Neuronal stem cell (in vitro differentiated cells): ENCODE results near the gene FGFRL1.
"Not testable (repeated sequence)": the region's sequence is repeated elsewhere in the genome, so short reads cannot be mapped to it uniquely, and the experiment has no call there.

Experiments used
- DNase-seq: peaks from one replicate; pipeline ENCODE4 v3.0.0-alpha.2; 2013; ENCODE audit warnings: low spot score
- H2AFZ ChIP-seq: one replicate; pipeline ENCODE4 v1.6.1; 2013; ENCODE audit warnings: mild to moderate bottlenecking, low read length, inconsistent platforms
- H2AK5ac ChIP-seq: 2 replicates; pipeline ENCODE4 v1.6.1; 2013; ENCODE audit warnings: low read depth, mild to moderate bottlenecking, inconsistent platforms, low read length, moderate library complexity, mixed read lengths
- H2BK120ac ChIP-seq: 2 replicates; pipeline ENCODE4 v1.6.1; 2013; ENCODE audit warnings: low read depth, mild to moderate bottlenecking, inconsistent platforms, low read length, moderate library complexity, mixed read lengths
- H2BK12ac ChIP-seq: one replicate; pipeline ENCODE4 v1.6.1; 2013; ENCODE audit warnings: low read length, inconsistent platforms
- H2BK15ac ChIP-seq: 2 replicates; pipeline ENCODE4 v1.6.1; 2013; ENCODE audit warnings: mild to moderate bottlenecking, low read length, inconsistent platforms, mixed read lengths
- H2BK5ac ChIP-seq: one replicate; pipeline ENCODE4 v1.6.1; 2013; ENCODE audit warnings: inconsistent platforms, mild to moderate bottlenecking, low read length, moderate library complexity
- H3K14ac ChIP-seq: one replicate; pipeline ENCODE4 v1.6.1; 2013; ENCODE audit warnings: low read length, inconsistent platforms
- H3K18ac ChIP-seq: 2 replicates; pipeline ENCODE4 v1.6.1; 2013; ENCODE audit warnings: low read length, inconsistent platforms
- H3K23ac ChIP-seq: 2 replicates; pipeline ENCODE4 v1.6.1; 2013; ENCODE audit warnings: low read depth, mild to moderate bottlenecking, mixed read lengths, low read length, inconsistent platforms; ENCODE audit not compliant: poor library complexity
- H3K27ac ChIP-seq: replicated peaks from 3 replicates; pipeline ENCODE4 v1.5.1; 2013; ENCODE audit warnings: low read length, inconsistent platforms
- H3K27me3 ChIP-seq, 3 experiments: 2 replicates each; pipeline ENCODE4 v1.6.1; 2013; ENCODE audit warnings: low read length in 3 of 3, mild to moderate bottlenecking in 2 of 3, inconsistent platforms in 1 of 3, low read depth in 1 of 3, mixed read lengths in 1 of 3, moderate library complexity in 1 of 3; ENCODE audit not compliant: control insufficient read depth in 3 of 3, insufficient read depth in 3 of 3
- H3K36me3 ChIP-seq, 2 donors: replicated peaks in 1 of 2; 2 replicates each; pipeline ENCODE4 v1.6.1; 2013; ENCODE audit warnings: low read length in 2 of 2; ENCODE audit not compliant: control insufficient read depth in 2 of 2, insufficient read depth in 2 of 2
- H3K4ac ChIP-seq: 2 replicates; pipeline ENCODE4 v1.6.1; 2013; ENCODE audit warnings: inconsistent platforms, mild to moderate bottlenecking, low read length, moderate library complexity
- H3K4me1 ChIP-seq, 2 donors: 1 replicate in 1 of 2; 2 replicates in 1 of 2; pipeline ENCODE4 v1.6.1; 2013; ENCODE audit warnings: low read length in 2 of 2, low read depth in 1 of 2; ENCODE audit not compliant: control insufficient read depth in 2 of 2, insufficient read depth in 1 of 2
- H3K4me2 ChIP-seq: one replicate; pipeline ENCODE4 v1.6.1; 2013; ENCODE audit warnings: mild to moderate bottlenecking, low read length, inconsistent platforms; ENCODE audit not compliant: insufficient read depth, poor library complexity, severe bottlenecking
- H3K4me3 ChIP-seq, 2 donors: 2 replicates each; pipeline ENCODE4 v1.5.1; 2013; ENCODE audit warnings: low read length in 2 of 2, mild to moderate bottlenecking in 2 of 2, inconsistent platforms in 1 of 2, moderate library complexity in 1 of 2
- H3K79me1 ChIP-seq: one replicate; pipeline ENCODE4 v1.6.1; 2013; ENCODE audit warnings: low read depth, mild to moderate bottlenecking, inconsistent platforms, low read length, moderate library complexity
- H3K9ac ChIP-seq: one replicate; pipeline ENCODE4 v1.6.1; 2013; ENCODE audit warnings: mild to moderate bottlenecking, low read depth, low read length, inconsistent platforms; ENCODE audit not compliant: poor library complexity
- H3K9me3 ChIP-seq, 2 donors: replicated peaks in 1 of 2; 2 replicates each; pipeline versions ENCODE3 to v1.6.1; 2013; ENCODE audit warnings: low read length in 2 of 2, mild to moderate bottlenecking in 2 of 2, inconsistent platforms in 1 of 2, low read depth in 1 of 2, mixed read lengths in 1 of 2, moderate library complexity in 1 of 2; ENCODE audit not compliant: control insufficient read depth in 2 of 2, insufficient read depth in 1 of 2
- H4K8ac ChIP-seq: one replicate; pipeline ENCODE4 v1.6.1; 2013; ENCODE audit warnings: low read depth, mild to moderate bottlenecking, inconsistent platforms, low read length, moderate library complexity
- H4K91ac ChIP-seq: one replicate; pipeline ENCODE4 v1.6.1; 2013; ENCODE audit warnings: low read length, low read depth, mild to moderate bottlenecking, inconsistent platforms; ENCODE audit not compliant: poor library complexity
- WGBS, 2 donors: extraction: QIAGEN DNeasy Blood & Tissue Kit; methylation state at CpG; one replicate each; pipeline ENCODE4 v1.1.7; 2013; ENCODE audit warnings: missing lambda C conversion rate in 2 of 2, mixed read lengths in 1 of 2; ENCODE audit not compliant: insufficient read length in 2 of 2, insufficient replicate concordance in 1 of 2; ENCODE audit errors: extremely low coverage in 2 of 2; 5-methylcytosine and 5-hydroxymethylcytosine counted together

The FGFRL1 gene

DNA sequence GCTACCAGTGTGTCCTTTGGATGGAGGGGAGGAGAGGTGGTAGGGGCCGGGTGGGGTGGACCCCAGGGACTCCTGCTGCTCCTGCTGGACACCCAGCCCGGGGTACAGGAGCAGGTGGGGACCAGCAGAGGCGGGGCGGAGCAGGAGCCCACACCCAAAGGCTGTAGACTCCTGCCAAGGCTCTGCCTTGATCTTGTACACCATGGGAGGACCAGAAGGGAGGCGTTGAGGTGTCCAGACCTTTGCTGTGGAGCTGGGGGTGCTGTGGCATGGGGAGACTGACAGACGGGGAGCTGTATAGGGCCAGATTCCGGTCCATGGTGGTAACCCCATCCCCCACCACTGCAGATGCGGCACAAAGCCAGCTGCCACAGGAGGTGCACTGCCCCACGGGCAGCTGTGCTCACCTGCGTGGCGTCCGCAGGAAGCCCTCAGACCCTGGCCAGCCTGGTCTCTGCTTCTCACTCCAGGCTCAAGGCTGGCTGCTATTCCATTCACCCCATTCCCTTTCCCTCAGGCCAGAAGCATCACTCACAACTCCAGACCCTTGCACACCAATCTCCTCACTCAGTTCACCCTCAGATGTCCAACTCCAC is 13.2 kb upstream of the FGFRL1 start:
- Histone ChIP-seq H3K27me3 (peaks cover 24 to 70% (median 65%) of the 10 kb centered on the region in 3 experiments), H3K18ac (peak overlapping the region; percentile 20), H3K27ac (no peak overlapping the region), H3K9me3 (peaks cover 2 to 6% of the 10 kb centered on the region in 2 donors), H3K4me1 (peaks cover 6 to 10% of the 10 kb centered on the region in 2 donors), H3K4me3 (peak overlapping the region in 1 of 2 donors; percentile 19), H2BK15ac (peak overlapping the region; percentile 81), H3K9ac (peak overlapping the region; percentile 21), H3K4ac (no peak overlapping the region), H3K23ac (peak overlapping the region; percentile 44), H2BK5ac (peak overlapping the region; percentile 90), H4K91ac (no peak overlapping the region), H2AFZ (no peak overlapping the region), H2BK12ac (no peak overlapping the region), H2BK120ac (peak overlapping the region; percentile 96), H3K14ac (no peak overlapping the region), H3K36me3 (no peaks in the 10 kb centered on the region), H3K79me1 (peaks cover 2% of the 10 kb centered on the region), H4K8ac (no peak overlapping the region), H3K4me2 (no peak overlapping the region), H2AK5ac (peak overlapping the region; percentile 81)
- WGBS, 2 donors: no CpG with 5 or more reads among the region's 12 CpGs
- DNase-seq: no peak

DNA sequence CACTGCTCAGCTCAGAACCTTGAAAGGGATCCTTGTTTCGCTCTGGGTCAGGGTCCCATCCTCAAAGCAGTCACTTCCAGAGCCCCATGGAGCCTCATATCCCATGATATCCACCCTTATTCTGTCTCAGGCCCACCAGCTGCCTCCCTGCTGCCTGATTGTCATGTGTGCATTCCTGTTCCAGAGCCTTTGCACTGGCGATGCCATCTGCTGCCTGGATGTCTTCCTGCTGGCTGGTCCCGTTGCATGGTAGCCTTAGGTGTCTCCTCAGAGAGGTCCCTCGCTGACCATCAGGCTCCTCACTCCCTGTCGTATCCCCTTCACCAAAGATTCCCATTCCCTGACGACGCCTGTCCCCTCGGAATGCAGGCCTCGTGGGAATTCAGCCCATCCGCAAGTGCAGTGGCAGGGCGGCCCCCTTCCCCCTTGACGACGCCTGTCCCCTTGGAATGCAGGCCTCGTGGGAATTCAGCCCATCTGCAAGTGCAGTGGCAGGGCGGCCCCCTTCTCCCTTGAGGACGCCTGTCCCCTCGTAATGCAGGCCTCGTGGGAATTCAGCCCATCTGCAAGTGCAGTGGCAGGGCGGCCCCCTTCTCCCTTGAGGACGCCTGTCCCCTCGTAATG is 12.1 kb upstream of the FGFRL1 start:
- not testable (repeated sequence) for H3K9me3 ChIP-seq, H2AK5ac ChIP-seq, H4K8ac ChIP-seq, H3K36me3 ChIP-seq, H2BK5ac ChIP-seq, H3K79me1 ChIP-seq, H3K4me2 ChIP-seq, H3K27ac ChIP-seq, H2BK12ac ChIP-seq, H2BK15ac ChIP-seq, DNase-seq, H3K18ac ChIP-seq, H3K14ac ChIP-seq, H3K23ac ChIP-seq, H3K9ac ChIP-seq, H2AFZ ChIP-seq, H3K4ac ChIP-seq, H2BK120ac ChIP-seq, H3K4me1 ChIP-seq
- WGBS, 2 donors: no CpG with 5 or more reads among the region's 21 CpGs
- Histone ChIP-seq H3K27me3 (peaks cover 30 to 82% (median 76%) of the 10 kb centered on the region in 3 experiments), H3K4me3 (peak overlapping the region in 1 of 2 donors; percentile 60), H4K91ac (peak overlapping the region; percentile 89)

DNA sequence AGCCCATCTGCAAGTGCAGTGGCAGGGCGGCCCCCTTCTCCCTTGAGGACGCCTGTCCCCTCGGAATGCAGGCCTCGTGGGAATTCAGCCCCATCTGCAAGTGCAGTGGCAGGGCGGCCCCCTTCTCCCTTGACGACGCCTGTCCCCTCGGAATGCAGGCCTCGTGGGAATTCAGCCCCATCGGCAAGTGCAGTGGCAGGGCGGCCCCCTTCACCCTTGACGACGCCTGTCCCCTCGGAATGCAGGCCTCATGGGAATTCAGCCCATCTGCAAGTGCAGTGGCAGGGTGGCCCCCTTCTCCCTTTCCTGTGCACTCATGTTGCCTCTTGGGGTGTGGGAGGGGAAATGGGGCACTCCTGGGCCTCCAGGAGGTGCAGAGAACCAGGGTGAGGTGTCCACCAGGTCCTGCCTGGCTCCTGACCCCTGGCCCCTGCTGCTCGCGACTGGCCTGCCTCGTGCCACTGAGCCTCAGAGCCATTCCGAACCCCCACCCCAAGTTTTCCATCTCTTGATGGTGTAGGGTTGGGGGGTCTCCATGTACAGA is 11.5 kb upstream of the FGFRL1 start:
- H3K14ac ChIP-seq: peak overlapping the region; percentile 56
- H3K4me2 ChIP-seq: no peak overlapping the region
- no peak overlapping the region for H2BK12ac ChIP-seq
- H3K27ac ChIP-seq: no peak overlapping the region
- H2BK120ac ChIP-seq: no peak overlapping the region
- H3K27me3 ChIP-seq: peaks cover 30 to 88% (median 81%) of the 10 kb centered on the region in 3 experiments
- no peak overlapping the region for H2BK5ac ChIP-seq
- H2AK5ac ChIP-seq: peak overlapping the region; percentile 75
- peaks cover 2 to 6% of the 10 kb centered on the region in 2 donors for H3K9me3 ChIP-seq
- peak overlapping the region; percentile 44 for H3K9ac ChIP-seq
- peak overlapping the region; percentile 48 for H3K18ac ChIP-seq
- H2AFZ ChIP-seq: no peak overlapping the region
- no peak overlapping the region for H4K91ac ChIP-seq
- H4K8ac ChIP-seq: no peak overlapping the region
- no peaks in the 10 kb centered on the region for H3K36me3 ChIP-seq
- H3K4ac ChIP-seq: peak overlapping the region; percentile 66
- DNase-seq: no peak
- no CpG with 5 or more reads among the region's 18 CpGs for WGBS, 2 donors
- no peak overlapping the region for H2BK15ac ChIP-seq
- peaks cover 2% of the 10 kb centered on the region for H3K79me1 ChIP-seq
- H3K23ac ChIP-seq: peak overlapping the region; percentile 85
- peaks cover 9% of the 10 kb centered on the region in 2 donors for H3K4me1 ChIP-seq
- H3K4me3 ChIP-seq: no peak overlapping the region

DNA sequence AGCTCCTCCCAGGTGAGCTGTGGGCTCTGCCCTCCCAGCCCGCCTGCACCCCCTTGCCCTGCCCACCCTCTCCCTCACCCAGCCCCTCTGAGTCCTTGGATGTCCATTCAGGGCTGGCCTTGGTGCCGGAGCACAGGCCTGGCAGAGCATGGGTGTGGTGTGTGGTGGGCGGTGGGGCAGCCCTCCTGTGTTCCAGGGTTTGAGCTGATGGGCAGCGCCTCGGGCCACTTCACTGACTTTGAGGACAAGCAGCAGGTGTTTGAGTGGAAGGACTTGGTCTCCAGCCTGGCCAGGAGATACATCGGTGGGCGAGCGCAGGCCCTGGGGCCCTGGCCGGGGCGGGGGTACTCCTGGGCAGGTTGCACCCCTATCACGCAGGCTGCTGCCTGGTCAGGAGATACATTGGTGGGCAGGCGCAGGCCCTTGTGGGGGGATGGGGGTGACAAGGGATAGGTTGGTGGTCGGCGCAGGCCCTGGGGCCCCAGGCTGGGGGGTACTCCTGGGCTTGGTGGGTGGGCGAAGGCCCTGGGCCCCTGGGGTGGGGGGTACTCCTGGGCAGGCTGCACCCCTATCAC is 10.7 kb upstream of the FGFRL1 start:
- Histone ChIP-seq H3K4me1 (peaks cover 9% of the 10 kb centered on the region in 2 donors), H3K27me3 (peaks cover 30 to 89% (median 88%) of the 10 kb centered on the region in 3 experiments), H3K79me1 (peaks cover 2% of the 10 kb centered on the region), H3K27ac (no peak overlapping the region), H3K4ac (no peak overlapping the region), H2AFZ (no peak overlapping the region), H3K9me3 (peaks cover 6% of the 10 kb centered on the region in 2 donors), H4K91ac (no peak overlapping the region), H3K18ac (no peak overlapping the region), H2BK15ac (no peak overlapping the region), H3K4me2 (no peak overlapping the region), H2BK5ac (peak overlapping the region; percentile 53), H2BK120ac (no peak overlapping the region), H3K9ac (no peak overlapping the region), H2BK12ac (no peak overlapping the region), H3K4me3 (peak overlapping the region in 1 of 2 donors; percentile 51), H4K8ac (no peak overlapping the region), H3K14ac (no peak overlapping the region), H2AK5ac (peak overlapping the region; percentile 75), H3K23ac (peak overlapping the region; percentile 89), H3K36me3 (no peaks in the 10 kb centered on the region)
- no peak for DNase-seq
- WGBS, 2 donors: no CpG with 5 or more reads among the region's 15 CpGs
